ENCODE results near the gene OTUB2.

OTUB2 gene

DNA sequence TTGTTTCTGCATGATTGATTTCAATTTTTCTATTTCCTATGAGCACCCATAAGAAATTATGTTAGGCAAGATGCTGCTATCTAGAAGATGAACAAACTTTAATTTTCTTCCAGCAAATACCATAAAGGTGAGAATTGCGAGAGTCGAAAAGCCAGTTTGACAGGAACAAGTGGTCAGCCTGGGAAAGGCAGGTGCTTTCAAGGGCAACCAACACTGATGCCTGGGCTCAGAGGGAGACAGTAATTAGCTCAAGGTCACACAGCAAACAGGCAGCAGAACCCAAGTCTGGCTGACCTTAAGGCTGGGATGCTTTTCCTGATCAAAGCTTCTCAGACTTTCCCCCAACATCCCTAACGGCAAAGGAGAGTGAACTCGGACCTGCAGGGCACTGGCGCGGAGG lies 6.8 kb upstream of the OTUB2 start:
- no peaks in the 10 kb centered on the region for H3K36me3 ChIP-seq (ENCODE audit: control insufficient read depth in 5 of 5, insufficient read depth in 5 of 5, low read length in 5 of 5)
- H3K9ac ChIP-seq (ENCODE audit: low read length in 5 of 5): no peak overlapping the region
- peaks cover 0 to 3% (median 0%) of the 10 kb centered on the region in 5 donors for H3K9me3 ChIP-seq (ENCODE audit: control insufficient read depth in 5 of 5, low read length in 5 of 5)
- no peak overlapping the region for H3K27ac ChIP-seq (ENCODE audit: low read depth, low read length)
- H3K27me3 ChIP-seq (ENCODE audit: control insufficient read depth in 5 of 5, insufficient read depth in 4 of 5, low read length in 5 of 5): peaks cover 0 to 3% (median 0%) of the 10 kb centered on the region in 5 donors
- no peak overlapping the region for H3K4me3 ChIP-seq (ENCODE audit: low read depth in 1 of 5, low read length in 5 of 5)
- H3K4me1 ChIP-seq (ENCODE audit: control insufficient read depth in 5 of 5, insufficient read depth in 5 of 5, low read length in 5 of 5): peaks cover 1 to 24% (median 23%) of the 10 kb centered on the region in 5 donors

DNA sequence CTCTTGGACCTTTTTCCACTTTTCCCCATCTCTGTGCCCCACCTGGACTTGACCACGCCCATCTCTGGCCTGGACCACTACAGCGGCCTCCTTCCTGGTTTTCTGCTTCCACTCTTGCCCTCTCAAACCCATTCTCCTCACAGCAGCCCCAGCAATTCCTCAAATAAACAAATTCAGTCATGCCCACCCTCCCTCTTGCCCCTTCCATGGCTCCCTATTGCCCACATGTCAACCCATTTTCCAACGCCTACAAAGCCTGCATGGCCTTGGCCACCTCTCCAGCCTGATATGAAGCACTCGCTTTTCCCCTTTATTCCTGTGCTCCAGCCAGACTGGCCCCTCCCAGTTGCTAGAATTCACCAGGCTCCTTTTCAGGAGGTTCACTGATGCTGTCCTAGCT lies 5.9 kb upstream of the OTUB2 start:
- Histone ChIP-seq H3K4me1 (ENCODE audit: control insufficient read depth in 5 of 5, insufficient read depth in 5 of 5, low read length in 5 of 5) (peaks cover 1 to 24% (median 23%) of the 10 kb centered on the region in 5 donors), H3K27ac (ENCODE audit: low read depth, low read length) (no peak overlapping the region), H3K27me3 (ENCODE audit: control insufficient read depth in 5 of 5, insufficient read depth in 4 of 5, low read length in 5 of 5) (peaks cover 0 to 3% (median 0%) of the 10 kb centered on the region in 5 donors), H3K9me3 (ENCODE audit: control insufficient read depth in 5 of 5, low read length in 5 of 5) (peaks cover 0 to 3% (median 0%) of the 10 kb centered on the region in 5 donors), H3K36me3 (ENCODE audit: control insufficient read depth in 5 of 5, insufficient read depth in 5 of 5, low read length in 5 of 5) (no peaks in the 10 kb centered on the region), H3K4me3 (ENCODE audit: low read depth in 1 of 5, low read length in 5 of 5) (no peak overlapping the region), H3K9ac (ENCODE audit: low read length in 5 of 5) (no peak overlapping the region)

DNA sequence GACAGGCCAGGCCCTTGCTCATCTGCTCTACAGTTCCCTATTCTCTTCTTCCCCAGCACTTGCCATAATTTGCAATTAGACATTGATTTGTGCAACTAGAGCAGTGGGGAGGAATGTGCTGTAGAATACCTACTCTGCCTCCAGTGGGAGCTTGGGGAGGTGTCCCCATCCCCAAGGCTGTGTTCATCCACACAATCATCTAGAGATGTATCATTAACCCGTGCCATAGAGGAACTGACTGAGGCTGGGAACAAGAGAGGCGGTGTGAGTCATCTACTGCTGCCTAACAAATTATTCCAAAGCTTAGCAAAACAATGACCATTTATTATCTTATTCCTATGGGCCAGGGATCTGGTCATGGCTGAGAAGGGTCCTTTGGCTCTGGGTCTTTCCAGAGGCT lies 5.1 kb upstream of the OTUB2 start:
- peaks cover 0 to 3% (median 0%) of the 10 kb centered on the region in 5 donors for H3K27me3 ChIP-seq (ENCODE audit: control insufficient read depth in 5 of 5, insufficient read depth in 4 of 5, low read length in 5 of 5)
- no peak overlapping the region for H3K4me3 ChIP-seq (ENCODE audit: low read depth in 1 of 5, low read length in 5 of 5)
- H3K9ac ChIP-seq (ENCODE audit: low read length in 5 of 5): no peak overlapping the region
- no peaks in the 10 kb centered on the region for H3K36me3 ChIP-seq (ENCODE audit: control insufficient read depth in 5 of 5, insufficient read depth in 5 of 5, low read length in 5 of 5)
- H3K27ac ChIP-seq (ENCODE audit: low read depth, low read length): no peak overlapping the region
- H3K4me1 ChIP-seq (ENCODE audit: control insufficient read depth in 5 of 5, insufficient read depth in 5 of 5, low read length in 5 of 5): peaks cover 1 to 28% (median 24%) of the 10 kb centered on the region in 5 donors
- no peaks in the 10 kb centered on the region for H3K9me3 ChIP-seq (ENCODE audit: control insufficient read depth in 5 of 5, low read length in 5 of 5)

DNA sequence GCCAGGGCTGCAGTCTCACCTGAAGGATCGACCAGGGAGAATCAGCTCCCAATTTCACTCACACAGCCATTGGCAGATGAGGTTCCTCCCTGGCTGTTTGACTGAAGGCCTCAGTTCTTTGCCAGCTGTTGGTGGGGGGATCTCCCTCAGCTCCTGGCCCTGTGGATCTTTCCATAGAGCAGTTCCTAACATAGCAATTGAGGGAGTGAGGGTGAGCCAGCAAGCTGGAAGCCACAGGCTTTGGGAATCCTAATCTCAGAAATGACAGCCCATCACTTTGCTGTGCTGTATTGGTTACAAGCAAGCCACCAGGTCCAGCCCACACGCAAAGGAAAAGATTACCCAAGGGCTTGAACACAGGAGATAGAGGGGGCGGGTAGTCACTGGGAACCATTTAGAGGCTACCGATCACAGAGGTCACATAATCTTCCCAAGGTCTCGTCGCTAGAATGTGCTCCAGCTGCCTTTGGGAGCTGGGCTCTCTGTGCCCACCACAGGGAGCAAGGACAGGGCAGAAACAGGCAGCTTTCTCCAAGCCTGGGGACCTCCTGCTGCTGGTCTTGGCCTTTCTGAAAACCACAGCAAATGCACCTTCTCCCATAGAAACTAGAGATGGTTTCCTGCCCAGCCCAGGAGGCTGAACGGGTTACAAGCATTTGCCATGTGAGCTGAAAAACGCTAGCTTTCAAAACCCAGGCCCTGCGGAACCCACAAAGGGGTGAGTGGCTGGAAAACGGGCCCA lies 4.6 kb upstream of the OTUB2 start:
- Histone ChIP-seq H3K27me3 (ENCODE audit: control insufficient read depth in 5 of 5, insufficient read depth in 4 of 5, low read length in 5 of 5) (peaks cover 0 to 3% (median 0%) of the 10 kb centered on the region in 5 donors), H3K9ac (ENCODE audit: low read length in 5 of 5) (no peak overlapping the region), H3K27ac (ENCODE audit: low read depth, low read length) (no peak overlapping the region), H3K4me3 (ENCODE audit: low read depth in 1 of 5, low read length in 5 of 5) (no peak overlapping the region), H3K4me1 (ENCODE audit: control insufficient read depth in 5 of 5, insufficient read depth in 5 of 5, low read length in 5 of 5) (peaks cover 1 to 28% (median 24%) of the 10 kb centered on the region in 5 donors), H3K9me3 (ENCODE audit: control insufficient read depth in 5 of 5, low read length in 5 of 5) (no peaks in the 10 kb centered on the region), H3K36me3 (ENCODE audit: control insufficient read depth in 5 of 5, insufficient read depth in 5 of 5, low read length in 5 of 5) (no peaks in the 10 kb centered on the region)

GRCh38 chr14:94022532-94023411 lies 3.4 kb upstream of the OTUB2 start:
- peaks cover 1 to 40% (median 36%) of the 10 kb centered on the region in 5 donors for H3K4me1 ChIP-seq (ENCODE audit: control insufficient read depth in 5 of 5, insufficient read depth in 5 of 5, low read length in 5 of 5)
- no peak overlapping the region for H3K27ac ChIP-seq (ENCODE audit: low read depth, low read length)
- no peaks in the 10 kb centered on the region for H3K36me3 ChIP-seq (ENCODE audit: control insufficient read depth in 5 of 5, insufficient read depth in 5 of 5, low read length in 5 of 5)
- no peaks in the 10 kb centered on the region for H3K27me3 ChIP-seq (ENCODE audit: control insufficient read depth in 5 of 5, insufficient read depth in 4 of 5, low read length in 5 of 5)
- H3K4me3 ChIP-seq (ENCODE audit: low read depth in 1 of 5, low read length in 5 of 5): no peak overlapping the region
- no peaks in the 10 kb centered on the region for H3K9me3 ChIP-seq (ENCODE audit: control insufficient read depth in 5 of 5, low read length in 5 of 5)
- no peak overlapping the region for H3K9ac ChIP-seq (ENCODE audit: low read length in 5 of 5)

- no peak overlapping the region for H3K9ac ChIP-seq (ENCODE audit: low read length in 5 of 5)
- H3K9me3 ChIP-seq (ENCODE audit: control insufficient read depth in 5 of 5, low read length in 5 of 5): no peaks in the 10 kb centered on the region
- H3K27ac ChIP-seq (ENCODE audit: low read depth, low read length): no peak overlapping the region
- H3K27me3 ChIP-seq (ENCODE audit: control insufficient read depth in 5 of 5, insufficient read depth in 4 of 5, low read length in 5 of 5): no peaks in the 10 kb centered on the region
- peaks cover 0 to 43% (median 32%) of the 10 kb centered on the region in 5 donors for H3K4me1 ChIP-seq (ENCODE audit: control insufficient read depth in 5 of 5, insufficient read depth in 5 of 5, low read length in 5 of 5)
- no peak overlapping the region for H3K4me3 ChIP-seq (ENCODE audit: low read depth in 1 of 5, low read length in 5 of 5)
- no peaks in the 10 kb centered on the region for H3K36me3 ChIP-seq (ENCODE audit: control insufficient read depth in 5 of 5, insufficient read depth in 5 of 5, low read length in 5 of 5)
These were observed 1.6 kb upstream of the OTUB2 start for GRCh38 chr14:94024549-94024948.

GRCh38 chr14:94025720-94026119 lies 420 bp upstream of the OTUB2 start:
- Histone ChIP-seq H3K4me3 (ENCODE audit: low read depth in 1 of 5, low read length in 5 of 5) (peak overlapping the region; percentile 4 to 66 (median 57)), H3K4me1 (ENCODE audit: control insufficient read depth in 5 of 5, insufficient read depth in 5 of 5, low read length in 5 of 5) (peaks cover 0 to 43% (median 32%) of the 10 kb centered on the region in 5 donors), H3K36me3 (ENCODE audit: control insufficient read depth in 5 of 5, insufficient read depth in 5 of 5, low read length in 5 of 5) (no peaks in the 10 kb centered on the region), H3K27ac (ENCODE audit: low read depth, low read length) (no peak overlapping the region), H3K9ac (ENCODE audit: low read length in 5 of 5) (no peak overlapping the region), H3K27me3 (ENCODE audit: control insufficient read depth in 5 of 5, insufficient read depth in 4 of 5, low read length in 5 of 5) (no peaks in the 10 kb centered on the region), H3K9me3 (ENCODE audit: control insufficient read depth in 5 of 5, low read length in 5 of 5) (no peaks in the 10 kb centered on the region)

DNA sequence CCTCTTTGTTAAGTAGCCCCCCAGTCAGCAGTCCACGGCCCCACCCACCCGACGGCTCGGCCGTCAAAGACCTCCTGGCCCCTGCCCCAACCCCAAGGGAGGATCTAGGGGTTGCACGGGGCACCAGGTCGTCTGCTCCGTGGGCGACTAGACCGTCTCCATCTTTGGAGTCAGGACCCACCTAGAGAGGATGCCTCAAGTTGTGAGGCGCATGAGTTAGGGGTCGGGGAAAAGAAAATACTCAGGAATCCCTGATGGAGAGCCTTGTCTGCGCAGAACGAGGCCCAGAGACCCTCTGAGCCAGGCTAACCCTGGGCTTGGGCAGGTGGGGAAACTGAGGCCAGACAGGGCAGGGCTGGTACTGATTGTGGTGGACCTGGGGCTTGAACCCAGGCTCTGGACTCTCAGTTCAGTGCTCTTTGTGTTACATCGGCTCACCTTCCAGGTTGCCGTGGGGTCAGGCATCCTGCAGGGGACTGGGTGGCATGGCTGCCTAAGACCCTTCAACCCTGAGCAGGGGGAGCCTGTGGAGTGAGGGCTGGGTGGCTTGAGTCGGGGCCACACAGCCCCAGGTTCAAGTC lies 839 bp downstream of the OTUB2 start:
- Histone ChIP-seq H3K9ac (ENCODE audit: low read length in 5 of 5) (no peak overlapping the region), H3K9me3 (ENCODE audit: control insufficient read depth in 5 of 5, low read length in 5 of 5) (no peaks in the 10 kb centered on the region), H3K4me3 (ENCODE audit: low read depth in 1 of 5, low read length in 5 of 5) (peak overlapping the region; percentile 25 to 66 (median 57)), H3K4me1 (ENCODE audit: control insufficient read depth in 5 of 5, insufficient read depth in 5 of 5, low read length in 5 of 5) (peaks cover 0 to 36% (median 26%) of the 10 kb centered on the region in 5 donors), H3K27ac (ENCODE audit: low read depth, low read length) (no peak overlapping the region), H3K36me3 (ENCODE audit: control insufficient read depth in 5 of 5, insufficient read depth in 5 of 5, low read length in 5 of 5) (no peaks in the 10 kb centered on the region), H3K27me3 (ENCODE audit: control insufficient read depth in 5 of 5, insufficient read depth in 4 of 5, low read length in 5 of 5) (no peaks in the 10 kb centered on the region)

DNA sequence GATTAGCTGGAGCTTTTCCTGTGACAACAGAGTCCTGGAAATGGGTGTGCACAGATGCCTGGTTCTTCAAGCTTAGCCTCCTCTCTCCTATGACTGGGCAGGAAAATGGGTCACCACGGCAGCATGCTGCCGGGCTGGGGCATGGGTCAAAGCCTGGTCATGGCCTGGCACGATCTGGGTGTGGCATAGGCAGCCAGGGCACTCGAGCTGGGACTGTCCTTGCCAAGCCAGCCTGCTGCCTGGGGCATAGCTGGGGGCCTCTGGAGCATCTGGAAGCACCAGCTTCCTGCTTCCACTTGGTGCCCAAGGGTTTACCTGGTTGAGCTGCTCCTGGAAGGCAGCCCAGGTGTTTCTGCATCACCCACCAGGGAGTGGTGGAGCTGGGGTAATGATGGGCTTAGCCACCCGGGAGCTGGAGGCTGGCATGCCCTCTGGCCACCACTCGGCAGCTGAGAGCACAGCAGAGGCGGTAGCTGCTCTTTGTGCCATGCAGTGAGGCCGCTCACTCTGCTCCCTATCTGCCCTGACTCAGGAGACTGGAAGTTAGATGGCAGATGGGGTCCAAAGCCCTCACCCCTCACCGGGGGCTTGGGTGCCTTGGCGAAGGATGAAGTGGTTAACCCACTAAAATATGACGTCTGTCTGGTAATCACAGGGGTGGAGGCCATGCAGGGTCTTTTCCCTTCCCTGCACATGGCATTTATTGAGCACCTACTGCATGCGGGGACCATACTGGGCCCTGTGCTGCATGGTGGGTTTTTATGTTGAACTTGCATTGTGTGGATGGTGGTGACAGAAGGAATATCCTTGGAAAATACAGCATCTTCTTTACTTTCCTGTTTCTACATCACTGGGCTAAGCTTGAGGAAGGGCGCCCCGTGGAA lies 1.7 kb downstream of the OTUB2 start:
- Histone ChIP-seq H3K27ac (ENCODE audit: low read depth, low read length) (no peak overlapping the region), H3K9me3 (ENCODE audit: control insufficient read depth in 5 of 5, low read length in 5 of 5) (no peaks in the 10 kb centered on the region), H3K36me3 (ENCODE audit: control insufficient read depth in 5 of 5, insufficient read depth in 5 of 5, low read length in 5 of 5) (no peaks in the 10 kb centered on the region), H3K4me1 (ENCODE audit: control insufficient read depth in 5 of 5, insufficient read depth in 5 of 5, low read length in 5 of 5) (peaks cover 0 to 28% (median 17%) of the 10 kb centered on the region in 5 donors), H3K9ac (ENCODE audit: low read length in 5 of 5) (no peak overlapping the region), H3K4me3 (ENCODE audit: low read depth in 1 of 5, low read length in 5 of 5) (no peak overlapping the region), H3K27me3 (ENCODE audit: control insufficient read depth in 5 of 5, insufficient read depth in 4 of 5, low read length in 5 of 5) (no peaks in the 10 kb centered on the region)
